Measurements from ENCODE around the gene DNAH2. TPM values are rescaled to one million over a fixed set of nuclear protein-coding genes. Genes with fewer than 3 reads are reported as not detected.

Gene DNAH2
- total RNA-seq, 4 donors from 2014 or later: 0.19 to 0.95 (median 0.65) TPM

GRCh38 chr17:7854851-7855659, 137.5 kb downstream of the DNAH2 start, which contains the start of gene TMEM88:
Gene TMEM88, plus strand, starts transcription at chr17:7855066. Its CDS starts 9 bp downstream, at chr17:7855075.
- no peak for TF ChIP-seq CTCF (IDR thresholded peaks at IDR 0.05)
- no peak for DNase-seq (ENCODE audit: low spot score)

GRCh38 chr17:7855660-7856010, 138.1 kb downstream of the DNAH2 start:
- no peak for DNase-seq (ENCODE audit: low spot score)
- no peak for TF ChIP-seq CTCF (IDR thresholded peaks at IDR 0.05)
- ATAC-seq (ENCODE audit: low FRiP score): no peak

More at GRCh38 chr17:7854851-7855659, 137.5 kb downstream of the DNAH2 start, which contains the start of gene TMEM88:
- no peak for ATAC-seq (ENCODE audit: low FRiP score)

DNA sequence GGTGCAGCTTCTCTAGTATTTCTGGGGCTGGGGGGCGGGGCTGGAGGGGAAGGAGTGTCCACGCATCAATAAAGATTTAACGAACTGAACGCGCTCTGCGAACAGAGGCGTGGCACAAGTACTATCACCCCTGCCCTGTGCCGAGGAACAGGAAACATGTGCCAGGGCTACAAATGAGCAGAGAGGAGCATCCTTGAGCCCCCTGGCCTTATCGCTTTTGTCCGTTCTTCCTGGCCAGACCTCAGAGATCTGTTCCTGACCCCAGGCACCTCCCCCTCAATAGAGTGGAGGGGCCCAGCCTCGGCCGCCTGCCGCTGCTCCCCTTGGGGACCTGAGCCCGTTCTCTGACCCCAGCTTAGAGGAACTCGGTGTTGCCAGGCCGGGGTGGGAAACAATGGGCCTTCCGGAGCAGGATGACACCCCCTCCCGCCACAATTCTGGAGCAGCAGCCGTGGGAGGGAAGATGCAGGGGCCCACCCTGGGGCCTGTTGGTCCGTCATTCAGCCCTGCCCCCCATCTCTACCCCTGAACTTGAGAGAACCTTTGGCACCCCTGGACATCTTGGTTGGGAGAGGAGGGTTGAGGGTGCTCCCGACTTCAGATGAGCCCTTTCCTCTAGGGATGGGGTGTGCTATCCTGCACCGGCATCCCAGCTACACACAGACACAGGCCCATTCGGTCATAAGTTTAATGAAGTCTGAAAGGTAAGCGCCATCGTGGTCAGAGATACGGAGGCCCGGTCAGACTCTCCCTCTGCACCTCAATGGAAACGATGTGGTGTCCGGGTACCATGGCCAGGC, 138.7 kb downstream of the DNAH2 start:
- TF ChIP-seq CTCF (IDR thresholded peaks at IDR 0.05): no peak
- DNase-seq (ENCODE audit: low spot score) (no peak), ATAC-seq (ENCODE audit: low FRiP score) (peak; percentile 1)

GRCh38 chr17:7856811-7857712, 139.5 kb downstream of the DNAH2 start, which contains the start of gene NAA38:
Gene NAA38, minus strand, starts transcription at chr17:7857559. Its CDS starts 96 bp downstream, at chr17:7857463.
- DNase-seq (ENCODE audit: low spot score): peak; percentile 91
- no peak for TF ChIP-seq CTCF (IDR thresholded peaks at IDR 0.05)
- peak; percentile 71 for ATAC-seq (ENCODE audit: low FRiP score)

GRCh38 chr17:7857713-7858521, 140.4 kb downstream of the DNAH2 start, which contains the start of gene CYB5D1:
Gene CYB5D1, plus strand, starts transcription at chr17:7858003. Its CDS starts 132 bp downstream, at chr17:7858135.
- DNase-seq (ENCODE audit: low spot score) (peak; percentile 83), ATAC-seq (ENCODE audit: low FRiP score) (peak; percentile 44)
- no peak for TF ChIP-seq CTCF (IDR thresholded peaks at IDR 0.05)

- ATAC-seq (ENCODE audit: low FRiP score) (peak; percentile 17), DNase-seq (ENCODE audit: low spot score) (no peak)
- TF ChIP-seq CTCF (IDR thresholded peaks at IDR 0.05): peak in 1 of 3 donors; percentile 16
Observed at GRCh38 chr17:7858522-7858810, 140.9 kb downstream of the DNAH2 start.
